Stimulated activated naive CD4-positive, alpha-beta T cell (primary cell): ENCODE measurements around the gene ICOS.

ENCODE experiments used
- DNase-seq, 6 experiments: peaks; one replicate each; lab custom pipeline; 2025; lab: John Stamatoyannopoulos, UW

Gene ICOS

DNA sequence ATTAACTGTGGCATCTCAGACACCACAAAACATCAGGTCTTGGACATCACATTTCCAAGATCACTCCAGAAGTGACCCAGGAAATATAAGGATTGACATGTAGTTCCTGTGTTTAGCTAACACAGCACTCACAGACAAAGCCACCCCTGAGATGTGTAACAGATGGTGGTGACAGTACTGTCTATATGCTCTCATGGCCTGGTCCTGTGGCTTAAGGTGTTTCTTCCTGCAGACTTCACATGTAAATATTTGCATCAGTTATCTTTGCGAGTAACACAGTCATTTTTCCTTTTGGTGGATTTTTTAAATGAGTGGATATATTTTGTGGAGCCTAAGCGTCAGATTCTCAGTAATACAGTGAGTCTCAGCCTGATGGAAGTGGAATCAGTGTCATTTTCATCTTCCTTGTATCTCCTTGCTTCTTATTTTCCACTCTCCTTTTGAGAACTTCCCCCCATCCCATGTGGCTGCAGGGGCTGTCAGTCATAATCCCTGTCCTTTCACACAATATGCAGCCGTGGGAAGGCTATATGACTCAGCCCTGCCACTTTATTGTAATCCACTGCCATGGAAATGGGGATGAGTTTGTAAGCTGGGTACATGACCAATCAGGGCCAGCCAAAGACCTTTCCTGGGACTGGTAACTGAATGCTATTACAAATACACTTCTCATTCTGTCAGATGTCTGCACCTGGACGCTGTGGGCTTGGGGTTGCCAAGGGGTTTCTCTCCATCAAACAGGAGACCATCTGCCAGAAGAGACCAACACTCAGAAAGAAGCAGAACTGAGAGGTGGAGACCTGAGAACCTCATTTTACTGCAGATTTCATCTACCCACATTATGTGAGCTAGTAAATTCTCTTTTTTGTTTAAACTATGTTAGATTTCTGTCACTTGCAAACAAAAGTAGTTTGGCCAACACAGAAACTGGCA is 74.3 kb downstream of the ICOS start:
- DNase-seq: no peak
